Stomach (tissue), 4 donors: Measurements from ENCODE around the gene ADCY10.
"Not testable (repeated sequence)": the region's sequence is repeated elsewhere in the genome, so short reads cannot be mapped to it uniquely, and the experiment has no call there.

Experiments
- CTCF ChIP-seq, 7 experiments: fragments of 450-650 bp in 4 of 7; fragments of 200-600 bp in 3 of 7; sonication (generic) in 3 of 7; IDR thresholded peaks; one replicate each; pipeline ENCODE4 v1.5.1; 2016 to 2019; ENCODE audit warnings: antibody characterized with exemption in 7 of 7, control low read depth in 2 of 7, mild to moderate bottlenecking in 1 of 7
- EP300 ChIP-seq: sonication (generic); formaldehyde crosslinking; IDR thresholded peaks from one replicate; pipeline ENCODE4 v1.6.1; 2017; ENCODE audit warnings: antibody characterized with exemption
- POLR2AphosphoS5 ChIP-seq, 3 donors: sonication (generic); formaldehyde crosslinking; IDR thresholded peaks; one replicate each; pipeline ENCODE4 v1.6.1; 2016; ENCODE audit warnings: antibody characterized with exemption in 3 of 3

DNA sequence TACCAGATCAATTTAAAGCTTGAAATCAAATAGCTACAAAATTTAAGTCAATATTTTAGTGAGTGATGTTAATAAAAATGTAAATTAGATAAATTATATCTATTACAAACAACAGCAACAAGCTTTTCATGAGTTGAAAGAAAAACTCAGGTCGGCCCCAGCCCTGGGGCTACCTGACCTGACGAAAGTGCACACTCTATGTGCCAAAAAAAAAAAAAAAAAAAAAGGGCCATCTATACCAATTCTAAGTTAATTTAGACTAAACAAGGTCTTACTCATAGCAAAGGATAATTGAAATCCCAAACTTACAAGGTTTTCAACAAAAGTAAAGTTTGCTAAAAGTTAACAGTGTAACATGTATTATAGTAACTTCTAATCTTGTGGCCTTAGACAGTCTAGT, 47.6 kb downstream of the ADCY10 start:
- TF ChIP-seq CTCF (IDR thresholded peaks at IDR 0.05); POLR2AphosphoS5 (IDR thresholded peaks at IDR 0.05); EP300: not testable (repeated sequence)
